Measurements from ENCODE around the gene FANCC. TPM values are rescaled to one million over a fixed set of nuclear protein-coding genes. Genes with fewer than 3 reads are reported as not detected.

FANCC gene
- total and polyA plus RNA-seq, 2 of the 4 experiments (the other 2 are of a cell fraction) = 4.7 to 6.3 TPM

DNA sequence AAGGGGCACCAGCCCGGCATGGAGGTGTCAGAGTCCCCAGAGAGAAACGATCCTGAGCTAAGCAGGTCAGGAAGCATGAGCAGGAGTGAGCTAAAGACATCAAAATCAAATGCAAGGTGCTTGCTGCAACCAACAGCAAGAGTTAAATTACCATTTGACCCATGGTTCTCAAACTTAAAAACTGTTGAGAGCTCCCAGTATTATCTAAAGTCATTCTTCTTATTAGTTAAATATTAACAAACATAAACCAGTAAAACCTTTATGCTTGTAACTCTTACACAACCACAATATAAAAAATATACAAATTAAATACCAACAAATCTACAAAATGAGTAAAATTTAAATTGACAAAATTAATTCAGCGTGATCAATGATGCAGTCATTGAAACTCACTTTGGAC, 51.5 kb downstream of the FANCC start:
- no peak for ATAC-seq (ENCODE audit: low read depth)
- ChIA-PET POLR2A (ENCODE audit: unreplicated experiment) (no interaction called here), CTCF (no interaction called here)
- H3K36me3 ChIP-seq (ENCODE audit: control insufficient read depth, insufficient read depth, low read length) = no peaks in the 10 kb centered on the region
- peak overlapping the region; percentile 46; the same call in 1 of the 2 replicates for H3K4ac ChIP-seq (ENCODE audit: low read depth, low read length)
- H4K20me1 ChIP-seq (ENCODE audit: insufficient read depth, low read length) = no peaks in the 10 kb centered on the region
- no peak overlapping the region for H2BK120ac ChIP-seq (ENCODE audit: low read depth, low read length)
- no peaks in the 10 kb centered on the region for H3K9me1 ChIP-seq (ENCODE audit: insufficient read depth, low read length)
- no peak overlapping the region for H2BK15ac ChIP-seq (ENCODE audit: low read depth, low read length)
- H3K79me1 ChIP-seq (ENCODE audit: low read depth in 1 of 2, low read length in 2 of 2) = peaks cover 6 to 19% of the 10 kb centered on the region in 2 experiments; a peak in 3 of 4 replicates
- H3K9ac ChIP-seq (ENCODE audit: low read depth, low read length) = no peak overlapping the region
- no peak overlapping the region for H2BK20ac ChIP-seq (ENCODE audit: low read depth, low read length)
- DNase-seq = no peak
- H3K9me3 ChIP-seq (ENCODE audit: control insufficient read depth, insufficient read depth, low read length) = no peaks in the 10 kb centered on the region
- dilution Hi-C loops (cut with HindIII; ENCODE audit: low sequenced_read_pairs, unreplicated experiment) = no loop called here
- H3K4me2 ChIP-seq (ENCODE audit: low read depth, low read length) = no peak overlapping the region
- intact Hi-C loops (cut with micrococcal nuclease) = loop anchor here (1.0 to 10.0 kb wide), 5 partner anchors 77 to 951 kb away; no protein-coding TSS in a partner anchor
- no peak overlapping the region for H4K8ac ChIP-seq (ENCODE audit: low read depth in 2 of 2, low read length in 2 of 2)
- H4K91ac ChIP-seq (ENCODE audit: insufficient read depth, low read depth, low read length) = no peak overlapping the region; the same call in 1 of the 2 replicates
- no peaks in the 10 kb centered on the region for H3K27me3 ChIP-seq (ENCODE audit: control insufficient read depth, insufficient read depth, low read length)
- no peak overlapping the region for H3K27ac ChIP-seq (ENCODE audit: insufficient read depth, low read length)
- in situ Hi-C loops (cut with MboI; ENCODE audit: low sequenced_read_pairs) = no loop called here
- WGBS, 2 experiments (ENCODE audit: extremely low coverage in 2 of 2, insufficient read length in 1 of 2) = no CpG with 5 or more reads among the region's 3 CpGs
- no peak overlapping the region for H3K18ac ChIP-seq (ENCODE audit: low read depth, low read length)
- H2AFZ ChIP-seq (replicated peaks; ENCODE audit: low read length, poor library complexity) = no peak overlapping the region
- H2AK5ac ChIP-seq (ENCODE audit: low read depth, low read length) = no peak overlapping the region
- H2AK9ac ChIP-seq (replicated peaks; ENCODE audit: low read depth, low read length, poor library complexity) = no peak overlapping the region
- H3K23ac ChIP-seq (ENCODE audit: low read depth, low read length) = no peak overlapping the region
- H2BK5ac ChIP-seq (ENCODE audit: low read depth, low read length, poor library complexity, severe bottlenecking) = no peak overlapping the region
- H3K4me3 ChIP-seq (ENCODE audit: insufficient read depth, low read depth, low read length) = no peak overlapping the region
- TF ChIP-seq CHD1 (IDR thresholded peaks at IDR 0.05; ENCODE audit: low read depth, low read length) (no peak), FOS (IDR thresholded peaks at IDR 0.05; ENCODE audit: low read depth, low read length) (no peak), SMC3 (IDR thresholded peaks at IDR 0.05; ENCODE audit: low read depth, low read length) (no peak), USF2 (IDR thresholded peaks at IDR 0.05; ENCODE audit: low read depth, low read length) (no peak), CEBPB (IDR thresholded peaks at IDR 0.05; ENCODE audit: low read depth, low read length) (no peak), NFE2L2 (IDR thresholded peaks at IDR 0.05; ENCODE audit: low read depth, low read length) (no peak), MAFK (IDR thresholded peaks at IDR 0.05; ENCODE audit: low read depth, low read length) (no peak), RCOR1 (IDR thresholded peaks at IDR 0.05; ENCODE audit: insufficient replicate concordance, low read length) (no peak), RAD21 (IDR thresholded peaks at IDR 0.05; ENCODE audit: low read length) (no peak), POLR2A (IDR thresholded peaks at IDR 0.05; ENCODE audit: low read depth, low read length) (no peak), BHLHE40 (IDR thresholded peaks at IDR 0.05; ENCODE audit: low read depth, low read length) (no peak), CTCF (conservative IDR thresholded peaks at IDR 0.05; ENCODE audit: low read depth, low read length) (no peak), MXI1 (IDR thresholded peaks at IDR 0.05; ENCODE audit: borderline replicate concordance, low read depth, low read length) (no peak), MAZ (IDR thresholded peaks at IDR 0.05; ENCODE audit: borderline replicate concordance, low read depth, low read length) (no peak), RFX5 (IDR thresholded peaks at IDR 0.05; ENCODE audit: low read depth, low read length) (no peak)
- TF ChIP-seq, protein P1, sequence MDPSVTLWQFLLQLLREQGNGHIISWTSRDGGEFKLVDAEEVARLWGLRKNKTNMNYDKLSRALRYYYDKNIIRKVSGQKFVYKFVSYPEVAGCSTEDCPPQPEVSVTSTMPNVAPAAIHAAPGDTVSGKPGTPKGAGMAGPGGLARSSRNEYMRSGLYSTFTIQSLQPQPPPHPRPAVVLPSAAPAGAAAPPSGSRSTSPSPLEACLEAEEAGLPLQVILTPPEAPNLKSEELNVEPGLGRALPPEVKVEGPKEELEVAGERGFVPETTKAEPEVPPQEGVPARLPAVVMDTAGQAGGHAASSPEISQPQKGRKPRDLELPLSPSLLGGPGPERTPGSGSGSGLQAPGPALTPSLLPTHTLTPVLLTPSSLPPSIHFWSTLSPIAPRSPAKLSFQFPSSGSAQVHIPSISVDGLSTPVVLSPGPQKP (IDR thresholded peaks at IDR 0.05; ENCODE audit: borderline replicate concordance, low read depth, low read length) = no peak
- no peak overlapping the region for H4K5ac ChIP-seq (ENCODE audit: low read depth, low read length)
- no TSS peak for BruUV-seq (replicated peaks)
- H3K56ac ChIP-seq (ENCODE audit: extremely low read depth, insufficient read depth, low read length) = no peak overlapping the region
- H3K14ac ChIP-seq (replicated peaks; ENCODE audit: low read depth, low read length) = no peak overlapping the region
- peaks cover 6% of the 10 kb centered on the region for H3K4me1 ChIP-seq (ENCODE audit: control insufficient read depth, insufficient read depth, low read length)

Measured in IMR-90 (cell line).